Renal cortex interstitium (tissue), 11 donors: ENCODE data around the gene EPB41L2. TPM values are rescaled to one million over a fixed set of nuclear protein-coding genes. Genes with fewer than 3 reads are reported as not detected.

Experiments
- DNase-seq, 11 donors: peaks; one replicate each; pipeline ENCODE4 v3.0.0-alpha.2; 2013; ENCODE audit warnings: low read depth in 9 of 11, low spot score in 4 of 11; ENCODE audit errors: extremely low read depth in 1 of 11
- polyA plus RNA-seq, 3 donors: library from polyadenylated mRNA; unstranded; fragments of 120-200 nt; gene quantifications; one replicate each; pipeline ENCODE4 v1.2.1, GENCODE V29; 2013; ENCODE audit not compliant: insufficient read length in 3 of 3

The EPB41L2 gene
- polyA plus RNA-seq, 3 donors, result 152 to 166 (median 159) TPM

GRCh38 chr6:131043902-131044447 is 19.1 kb downstream of the EPB41L2 start:
- DNase-seq, result no peak

DNA sequence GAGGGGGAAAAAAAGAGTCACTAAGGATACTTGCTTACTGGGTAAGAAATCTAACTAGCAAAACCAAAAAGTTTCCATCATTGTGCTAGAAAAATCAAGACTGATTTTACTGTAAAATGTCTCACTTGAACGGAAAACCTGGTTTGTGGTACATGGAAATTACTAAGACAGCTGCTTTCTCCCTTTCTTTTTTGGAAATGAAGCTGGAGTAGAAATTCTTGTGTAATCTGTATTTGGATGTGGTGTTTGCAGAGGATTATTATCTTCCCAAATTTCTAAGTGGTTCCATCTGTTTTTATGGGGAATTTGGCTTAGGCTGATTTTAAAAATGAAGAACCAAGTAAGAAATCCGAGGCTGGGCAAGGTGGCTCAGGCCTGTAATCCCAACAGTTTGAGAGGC is 20.4 kb downstream of the EPB41L2 start:
- DNase-seq, result no peak

DNA sequence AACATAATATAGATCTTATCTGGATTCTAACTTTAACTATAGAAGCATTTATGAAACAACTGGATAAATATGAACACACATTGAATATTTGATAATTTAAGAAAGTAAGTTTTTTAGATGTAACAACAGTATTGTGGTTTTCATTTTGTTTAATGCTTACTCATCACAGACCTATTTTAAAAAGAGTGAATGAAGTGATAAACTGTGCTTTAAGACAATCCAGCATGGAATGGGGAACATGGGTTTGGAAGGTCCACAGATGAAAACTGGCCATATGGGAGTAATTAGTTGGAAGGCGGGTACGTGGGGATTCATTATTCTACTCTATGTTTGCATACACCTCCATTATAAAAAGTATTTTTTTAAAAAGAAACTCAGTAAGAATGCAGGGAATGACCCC is 21.2 kb downstream of the EPB41L2 start:
- no peak for DNase-seq

DNA sequence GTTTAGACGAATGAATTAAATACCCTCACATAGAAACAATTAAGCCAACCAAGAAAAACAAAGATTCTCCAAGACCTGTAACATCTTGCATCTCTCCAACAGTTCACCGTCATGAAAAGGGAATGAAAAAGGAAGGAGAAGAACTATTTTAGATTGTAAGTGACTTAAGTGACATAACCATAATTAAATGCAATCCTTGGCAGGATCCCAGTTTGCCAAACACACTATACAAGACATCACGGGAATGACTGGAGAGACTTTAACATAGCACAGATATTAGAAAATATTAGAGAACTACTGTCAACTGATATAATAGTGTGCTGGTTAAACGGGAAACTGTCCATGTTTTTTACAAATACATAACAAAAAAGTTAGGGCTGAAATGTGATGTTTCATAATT is 22.2 kb downstream of the EPB41L2 start:
- DNase-seq, result no peak

DNA sequence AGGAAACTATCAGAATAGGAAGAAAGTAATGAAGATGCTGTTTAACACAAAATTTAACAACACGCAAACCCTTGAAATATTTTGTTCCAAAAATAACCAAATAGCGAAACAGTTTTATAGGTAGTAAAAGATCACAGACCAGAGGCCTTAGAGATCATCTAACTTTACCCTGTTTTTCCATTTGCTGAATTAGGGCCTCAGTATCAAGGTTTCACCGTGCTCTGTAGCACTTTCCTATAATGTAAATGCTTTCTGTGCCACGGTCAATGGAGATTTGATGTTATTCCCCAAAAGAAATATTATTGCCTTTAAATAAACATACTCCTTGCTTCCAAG is 23.7 kb downstream of the EPB41L2 start:
- no peak for DNase-seq

GRCh38 chr6:131038597-131039344 is 24.3 kb downstream of the EPB41L2 start:
- DNase-seq, result no peak

DNA sequence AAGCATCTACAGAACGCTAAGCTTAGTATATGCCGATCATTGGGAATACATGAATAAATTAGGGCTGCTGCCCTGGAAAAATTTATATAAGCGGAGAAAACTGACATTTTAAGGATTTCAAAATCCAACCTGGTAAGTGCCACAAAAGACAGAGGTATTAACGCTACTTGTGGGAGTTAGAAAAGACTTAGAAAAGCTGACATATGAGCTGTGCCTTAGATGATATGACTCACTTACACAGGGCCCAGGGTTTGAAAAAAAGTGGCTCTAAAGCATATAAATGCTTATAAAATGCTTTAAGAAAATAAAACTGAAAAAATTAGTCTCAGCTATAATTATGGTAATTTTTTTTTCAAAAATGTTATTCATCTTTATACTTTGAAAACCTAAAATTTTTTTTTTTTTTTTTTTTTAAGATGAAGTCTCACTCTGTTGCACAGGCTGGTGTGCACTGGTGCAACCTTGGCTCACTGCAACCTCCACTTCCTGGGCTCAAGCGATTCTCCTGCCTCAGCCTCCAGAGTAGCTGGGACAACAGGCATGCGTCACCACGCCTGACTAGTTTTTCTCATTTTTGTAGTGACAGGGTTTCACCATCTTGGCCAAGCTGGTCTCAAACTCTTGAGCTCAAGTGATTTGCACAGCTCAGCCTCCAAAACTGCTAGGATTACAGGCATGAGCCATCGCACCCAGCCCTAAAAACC is 25.7 kb downstream of the EPB41L2 start:
- no peak for DNase-seq

- no peak for DNase-seq
Measured at GRCh38 chr6:131036601-131037000, 26.4 kb downstream of the EPB41L2 start.

- DNase-seq, result no peak
Measured at GRCh38 chr6:131036143-131036542, 26.9 kb downstream of the EPB41L2 start.

DNA sequence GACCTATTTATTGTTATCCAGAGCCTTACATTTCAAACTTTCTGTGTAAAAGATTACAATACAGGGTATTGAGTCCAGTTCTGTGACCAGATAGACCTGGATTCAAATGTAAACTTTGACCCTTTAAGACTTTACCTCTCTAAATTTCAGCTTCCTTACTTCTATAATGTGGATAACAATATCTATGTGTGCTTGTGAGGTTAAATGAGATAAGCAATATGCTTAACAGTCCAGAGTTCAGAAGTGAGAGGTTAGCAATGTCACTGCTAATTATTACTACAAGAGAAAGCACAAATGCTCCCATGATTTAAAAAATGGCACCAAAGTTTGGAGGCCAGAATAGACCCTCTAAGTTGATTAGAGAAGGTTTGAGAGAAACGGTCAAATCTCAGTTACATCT is 27.5 kb downstream of the EPB41L2 start:
- DNase-seq, result no peak

DNA sequence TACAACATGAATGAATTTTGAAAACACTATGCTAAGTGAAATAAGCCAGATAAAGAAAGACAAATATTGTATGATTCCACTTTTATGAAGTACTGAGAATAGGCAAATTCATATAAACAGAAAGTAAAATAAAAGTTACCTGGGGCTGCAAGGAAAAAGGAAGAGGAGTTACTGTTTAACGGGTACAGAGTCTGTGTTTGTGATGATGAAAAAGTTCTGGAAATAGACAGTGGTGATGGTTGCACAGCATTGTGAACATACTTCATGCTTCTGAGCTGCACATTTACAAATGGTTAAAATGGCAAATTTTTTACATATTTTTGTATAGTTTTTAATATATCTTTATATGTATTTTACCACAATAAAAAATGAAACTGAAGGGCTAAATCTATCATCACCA is 29.4 kb downstream of the EPB41L2 start:
- DNase-seq, result no peak

DNA sequence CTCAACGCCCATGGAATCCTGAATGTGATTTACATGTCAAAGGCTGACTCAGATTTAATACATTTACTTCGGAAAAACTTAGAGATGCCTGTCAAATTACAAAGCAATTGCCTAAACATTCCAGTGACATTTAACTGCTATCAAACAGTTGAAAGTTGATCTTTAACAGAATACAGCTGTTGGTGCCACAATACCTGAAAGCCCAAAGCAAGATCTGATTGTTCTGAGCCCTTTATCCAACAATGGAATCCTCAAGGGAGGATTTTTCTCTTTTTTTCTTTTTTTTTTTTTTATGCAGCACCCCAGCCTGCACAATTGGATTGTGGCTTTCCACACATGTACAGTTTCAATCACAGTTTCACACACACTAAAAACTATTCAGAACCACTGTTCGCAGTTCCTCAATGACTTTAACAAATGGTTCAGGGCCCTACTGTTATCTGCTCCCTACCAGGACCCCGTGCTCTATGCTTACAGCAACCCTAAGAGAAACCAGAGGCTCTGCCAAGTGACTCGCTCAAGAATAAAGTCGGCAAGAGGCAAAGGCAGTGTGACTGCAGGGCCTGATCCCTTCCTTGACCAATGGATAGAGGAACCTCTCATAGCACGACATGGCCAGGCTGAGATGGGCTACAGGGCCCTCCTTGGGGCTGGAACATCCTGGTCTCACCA is 33.3 kb downstream of the EPB41L2 start:
- DNase-seq, result no peak

DNA sequence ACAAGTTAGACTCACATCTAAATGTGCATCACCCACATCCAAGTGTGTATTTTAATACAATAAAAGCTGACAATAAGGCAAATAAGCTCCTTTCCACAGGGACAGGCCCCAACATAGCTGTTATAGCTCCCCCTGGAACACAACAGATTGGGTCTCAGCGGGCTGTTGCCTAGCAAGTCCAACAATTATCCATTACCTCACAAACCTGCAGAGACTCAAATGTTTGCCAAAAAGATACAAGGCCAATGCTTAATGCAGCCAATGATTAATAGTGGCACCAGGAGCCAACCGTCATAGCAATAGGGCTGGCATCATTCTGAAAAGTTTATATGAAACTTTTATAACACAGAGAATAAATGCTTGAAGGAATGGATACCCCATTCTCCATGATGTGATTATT is 35.7 kb downstream of the EPB41L2 start:
- DNase-seq, result no peak

- DNase-seq, result no peak
Measured at GRCh38 chr6:131026243-131026642, 36.8 kb downstream of the EPB41L2 start.

- no peak for DNase-seq
Measured at GRCh38 chr6:131024565-131024964, 38.5 kb downstream of the EPB41L2 start.

DNA sequence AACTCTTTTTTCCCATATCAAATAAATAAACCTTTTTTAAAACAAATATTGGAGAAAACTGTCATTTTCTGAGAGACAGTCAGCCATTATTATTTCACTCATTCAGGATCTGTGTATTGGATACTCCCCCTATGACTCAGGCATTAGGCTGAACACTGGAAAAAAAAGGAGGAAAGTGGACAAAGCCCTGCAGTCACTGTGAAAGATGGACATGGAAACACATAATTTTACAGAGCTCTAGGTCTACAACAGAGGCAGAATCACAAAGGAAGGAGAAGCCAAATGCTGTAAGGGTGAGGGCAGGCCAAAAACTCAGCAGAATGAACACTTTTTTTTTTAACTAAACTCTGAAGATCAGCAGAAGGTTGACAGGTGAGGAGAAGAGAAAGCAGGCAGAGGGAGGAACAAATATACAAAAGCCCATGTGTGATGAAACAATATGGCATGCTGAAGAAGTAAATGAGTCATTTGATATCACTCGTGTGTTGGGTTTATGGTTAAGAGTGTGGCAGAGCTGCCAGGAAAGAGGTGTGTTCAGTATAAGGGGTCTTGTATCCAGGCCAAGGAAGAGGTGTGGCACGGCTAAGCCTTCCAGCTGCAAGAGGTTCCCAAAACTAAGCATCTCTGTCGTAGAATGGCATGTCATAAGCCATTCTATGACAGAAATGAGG is 39.1 kb downstream of the EPB41L2 start:
- DNase-seq, result no peak

GRCh38 chr6:131022691-131023090 is 40.4 kb downstream of the EPB41L2 start:
- DNase-seq, result no peak

DNA sequence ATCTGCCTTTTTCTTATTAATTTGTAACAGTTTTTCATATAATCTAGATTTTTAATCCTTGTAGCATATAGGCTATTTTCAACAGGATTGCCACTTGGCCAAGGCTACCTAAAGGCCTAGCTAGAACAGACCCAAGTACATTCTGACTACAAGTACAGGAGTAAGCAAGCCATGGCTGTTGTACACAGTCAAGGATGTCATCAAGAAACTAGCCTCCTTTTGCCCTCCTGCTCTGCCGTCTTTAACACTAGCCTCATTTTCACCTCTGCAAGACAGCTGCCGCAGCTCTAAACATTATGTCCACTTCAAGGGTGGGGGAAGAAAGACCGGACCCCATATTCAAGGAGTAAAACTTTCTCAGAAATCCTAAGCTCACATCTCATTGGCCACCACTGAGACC is 45.1 kb downstream of the EPB41L2 start:
- DNase-seq, result no peak

DNA sequence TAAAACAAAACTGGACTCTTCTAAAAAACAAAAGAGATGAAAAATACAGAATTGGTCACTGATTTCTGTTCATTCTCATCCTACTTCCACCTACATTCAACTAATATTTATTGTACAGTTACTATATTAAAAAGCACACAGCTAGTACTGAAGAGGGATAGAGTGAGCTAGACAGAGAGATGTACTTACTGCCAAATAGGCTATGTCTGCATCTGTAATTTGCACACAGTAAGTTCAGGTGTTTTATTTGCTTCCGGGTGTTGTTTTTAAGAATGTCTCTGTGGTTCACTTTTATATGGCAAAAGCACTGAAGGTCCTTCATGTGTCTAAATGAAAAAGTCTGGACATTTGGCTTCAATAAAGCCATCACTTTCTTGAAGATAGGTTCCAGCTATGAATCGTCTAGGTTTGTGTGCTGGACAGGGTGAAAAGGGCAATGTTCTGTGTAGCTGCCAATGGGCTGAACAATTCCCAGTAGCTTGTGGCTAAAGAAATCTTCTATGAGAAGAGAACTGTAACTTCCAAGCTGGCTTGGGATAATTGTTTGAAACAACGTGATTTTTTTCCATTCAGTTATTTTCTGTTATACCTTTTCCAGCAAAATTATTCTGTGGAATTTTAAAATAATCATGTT is 47.3 kb downstream of the EPB41L2 start:
- DNase-seq, result no peak
